Activated CD4-positive, alpha-beta T cell treated with anti-CD3 and anti-CD28 coated beads for 1 hour (primary cell): ENCODE measurements around the gene MEX3C.
A peak's percentile ranks its signal among the peaks of the same experiment; 100 is the strongest.

Source experiments
- DNase-seq: peaks from one replicate; pipeline ENCODE4 v3.0.0-alpha.2; 2020

The MEX3C gene

GRCh38 chr18:51197661-51198424, at the start of gene MEX3C:
TSS of gene MEX3C (minus strand) at chr18:51197681. CDS start at chr18:51197320, 361 bp downstream.
- DNase-seq: peak; percentile 98

- DNase-seq: no peak
These were observed 43.7 kb upstream of the MEX3C start for GRCh38 chr18:51241226-51241625.

- no peak for DNase-seq
These were observed 38.7 kb upstream of the MEX3C start for GRCh38 chr18:51236225-51236624.

GRCh38 chr18:51235009-51235789, 37.7 kb upstream of the MEX3C start:
- DNase-seq: no peak

- no peak for DNase-seq
These were observed 36.9 kb upstream of the MEX3C start for GRCh38 chr18:51234117-51235008.

GRCh38 chr18:51229328-51229727, 31.8 kb upstream of the MEX3C start:
- DNase-seq: no peak

GRCh38 chr18:51227660-51228059, 30.2 kb upstream of the MEX3C start:
- no peak for DNase-seq

- no peak for DNase-seq
These were observed 29.3 kb upstream of the MEX3C start for GRCh38 chr18:51226587-51227350.

- no peak for DNase-seq
These were observed 28.6 kb upstream of the MEX3C start for GRCh38 chr18:51226068-51226467.

GRCh38 chr18:51212606-51213005, 15.1 kb upstream of the MEX3C start:
- no peak for DNase-seq

- no peak for DNase-seq
These were observed 14.1 kb upstream of the MEX3C start for GRCh38 chr18:51211552-51211951.

- DNase-seq: peak; percentile 19
These were observed 445 bp downstream of the MEX3C start for GRCh38 chr18:51196811-51197660.

GRCh38 chr18:51196118-51196810, 1.2 kb downstream of the MEX3C start:
- DNase-seq: peak; percentile 34

GRCh38 chr18:51195451-51196117, 1.9 kb downstream of the MEX3C start:
- DNase-seq: no peak

GRCh38 chr18:51195086-51195450, 2.4 kb downstream of the MEX3C start:
- DNase-seq: no peak

GRCh38 chr18:51194604-51195003, 2.9 kb downstream of the MEX3C start:
- no peak for DNase-seq

GRCh38 chr18:51193621-51194287, 3.7 kb downstream of the MEX3C start:
- DNase-seq: no peak

GRCh38 chr18:51192696-51193095, 4.8 kb downstream of the MEX3C start:
- no peak for DNase-seq

GRCh38 chr18:51192026-51192425, 5.5 kb downstream of the MEX3C start:
- no peak for DNase-seq
